Islet of Langerhans (tissue), 1 donor: Measurements from ENCODE around the gene FSD1.
"Not testable (repeated sequence)": the region's sequence is repeated elsewhere in the genome, so short reads cannot be mapped to it uniquely, and the experiment has no call there.

Source experiments
- FAIRE-seq: peaks from one replicate; lab custom pipeline; 2011; peaks lifted over from hg19 to GRCh38; lab: Jason Lieb, UNC

The FSD1 gene

DNA sequence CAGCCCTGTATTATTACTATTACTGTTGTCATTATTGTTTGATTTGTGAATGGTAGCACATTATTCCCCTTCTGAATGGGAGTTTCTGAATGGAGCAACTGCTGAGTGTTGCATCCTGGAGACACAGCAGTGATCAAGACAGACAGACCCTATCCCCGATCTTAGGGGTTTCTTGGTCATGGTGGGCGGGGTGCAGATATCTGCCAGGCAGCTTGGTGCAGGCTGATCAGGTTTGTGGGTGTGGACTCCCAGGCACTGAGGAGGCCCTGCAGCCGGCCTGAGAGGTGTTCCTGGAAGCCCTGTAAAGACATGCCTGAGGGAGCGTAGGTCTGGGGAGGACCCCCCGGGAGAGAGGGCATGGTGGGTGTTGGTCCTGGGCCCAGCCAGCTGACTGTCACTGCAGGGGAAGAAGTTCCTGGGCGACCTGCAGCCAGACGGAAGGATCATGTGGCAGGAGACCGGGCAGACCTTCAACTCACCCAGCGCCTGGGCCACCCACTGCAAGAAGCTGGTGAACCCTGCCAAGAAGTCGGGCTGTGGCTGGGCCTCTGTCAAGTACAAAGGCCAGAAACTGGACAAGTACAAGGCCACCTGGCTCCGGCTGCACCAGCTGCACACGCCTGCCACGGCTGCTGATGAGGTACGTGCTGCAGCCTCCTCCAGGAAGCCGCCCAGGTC is 41.1 kb downstream of the FSD1 start:
- FAIRE-seq = no peak

DNA sequence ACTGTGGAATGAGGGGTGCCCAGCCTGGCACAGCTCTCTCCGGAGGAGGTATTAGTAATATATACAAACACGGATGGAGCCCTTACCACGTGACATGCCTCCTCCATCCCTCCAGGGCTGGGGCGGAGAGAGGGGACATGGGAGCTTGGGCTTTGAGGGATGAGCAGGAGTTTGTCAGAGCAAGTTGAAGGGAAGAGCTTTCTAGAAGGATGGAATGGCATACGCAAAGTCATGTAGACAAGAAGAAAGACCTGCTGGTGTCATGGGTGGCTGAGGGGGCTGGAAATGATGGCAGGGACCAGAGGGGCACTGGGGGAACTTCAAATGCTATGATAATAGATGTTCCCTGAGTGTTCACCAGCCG is 41.6 kb downstream of the FSD1 start:
- FAIRE-seq = no peak

DNA sequence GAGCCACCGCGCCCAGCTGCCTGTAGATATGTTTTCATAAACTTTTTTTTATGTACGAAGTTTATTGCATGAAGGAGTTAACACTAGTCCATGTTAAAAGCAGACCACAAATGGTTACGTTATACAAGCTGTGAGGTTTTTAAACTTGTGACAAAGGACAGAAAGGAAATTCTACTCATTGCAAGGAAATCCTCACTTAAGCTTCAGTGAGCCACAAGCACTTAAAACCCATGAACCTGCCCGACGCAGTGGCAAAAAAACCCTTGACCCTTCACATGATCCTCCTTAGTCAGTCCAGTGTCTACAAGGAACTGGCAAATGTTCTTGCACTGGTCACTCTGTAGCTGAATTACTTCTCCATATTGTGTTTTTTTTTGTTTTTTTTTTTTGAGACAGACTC is 43.1 kb downstream of the FSD1 start:
- FAIRE-seq = no peak

DNA sequence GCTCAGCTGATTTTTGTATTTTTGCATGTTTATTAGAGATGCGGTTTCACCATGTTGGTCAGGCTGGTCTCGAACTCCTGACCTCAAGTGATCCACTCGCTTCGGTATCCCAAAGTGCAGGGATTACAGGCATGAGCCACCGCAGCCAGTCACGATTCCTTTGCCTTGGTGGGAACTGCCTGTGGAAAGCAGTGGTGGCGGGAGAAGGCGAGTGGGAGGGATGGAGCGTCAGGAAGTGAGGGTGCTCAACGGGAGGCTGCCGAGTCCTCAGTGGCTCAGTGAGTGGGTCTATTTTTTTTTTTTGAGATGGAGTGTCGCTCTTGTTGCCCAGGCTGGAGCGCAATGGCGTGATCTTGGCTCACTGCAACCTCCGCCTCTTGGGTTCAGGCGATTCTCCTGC is 44.8 kb downstream of the FSD1 start:
- not testable (repeated sequence) for FAIRE-seq

DNA sequence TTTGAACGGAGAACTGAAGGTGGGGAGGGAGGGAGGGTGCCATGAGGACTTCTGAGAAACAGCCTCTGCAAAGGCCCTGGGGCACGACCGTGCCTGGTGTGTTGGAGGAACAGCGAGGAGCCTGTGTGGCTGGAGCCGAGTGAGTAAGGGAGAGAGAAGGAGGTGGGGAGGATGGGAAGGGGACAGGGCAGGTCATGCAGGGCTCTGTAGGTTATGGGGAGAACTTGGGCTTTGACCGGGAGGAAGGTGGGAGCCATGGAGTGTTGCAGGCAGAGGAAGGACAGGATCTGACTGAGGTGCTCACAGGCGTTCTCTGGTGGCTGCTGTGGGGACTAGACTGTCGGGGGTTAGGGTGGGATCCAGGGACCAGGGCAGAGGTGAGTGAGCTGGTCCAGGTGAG is 45.7 kb downstream of the FSD1 start:
- FAIRE-seq = no peak

DNA sequence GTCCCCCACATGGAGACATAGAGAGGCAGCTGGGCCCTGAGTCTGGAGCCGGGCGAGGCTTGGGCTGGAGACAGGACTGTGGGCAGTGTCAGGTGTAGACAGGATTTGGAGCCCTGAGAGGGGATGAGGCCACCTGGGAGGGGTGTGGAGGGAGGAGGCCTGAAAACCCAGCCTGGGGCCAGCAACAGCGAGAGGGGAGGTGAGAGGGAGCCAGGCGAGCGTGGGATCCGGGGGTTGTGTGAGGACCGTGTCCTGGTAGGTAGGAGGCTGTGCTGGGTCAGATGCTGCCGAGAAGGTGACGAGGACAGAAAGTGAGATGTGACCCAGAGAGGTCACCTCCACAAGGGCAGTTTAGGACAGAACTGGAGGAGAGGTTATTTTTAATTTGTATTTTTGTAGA is 46.3 kb downstream of the FSD1 start:
- FAIRE-seq = no peak

DNA sequence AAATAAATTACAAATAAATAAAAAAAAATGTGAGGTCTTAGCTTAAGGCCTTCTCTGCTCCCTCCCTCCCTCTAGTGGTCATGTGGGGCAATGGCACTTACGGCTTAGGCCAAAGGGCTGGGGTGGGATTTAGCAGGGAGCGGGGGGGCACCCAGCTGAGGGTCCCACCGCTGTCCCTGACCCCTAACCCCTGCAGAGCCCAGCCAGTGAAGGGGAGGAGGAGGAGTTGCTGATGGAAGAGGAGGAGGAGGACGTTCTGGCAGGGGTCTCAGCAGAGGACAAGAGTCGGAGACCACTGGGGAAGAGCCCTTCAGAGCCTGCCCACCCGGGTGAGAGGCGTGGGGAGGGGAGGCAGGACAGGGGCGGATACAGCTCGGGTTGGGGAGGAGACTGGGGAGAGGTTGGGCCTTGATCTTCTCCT is 48.3 kb downstream of the FSD1 start:
- no peak for FAIRE-seq

DNA sequence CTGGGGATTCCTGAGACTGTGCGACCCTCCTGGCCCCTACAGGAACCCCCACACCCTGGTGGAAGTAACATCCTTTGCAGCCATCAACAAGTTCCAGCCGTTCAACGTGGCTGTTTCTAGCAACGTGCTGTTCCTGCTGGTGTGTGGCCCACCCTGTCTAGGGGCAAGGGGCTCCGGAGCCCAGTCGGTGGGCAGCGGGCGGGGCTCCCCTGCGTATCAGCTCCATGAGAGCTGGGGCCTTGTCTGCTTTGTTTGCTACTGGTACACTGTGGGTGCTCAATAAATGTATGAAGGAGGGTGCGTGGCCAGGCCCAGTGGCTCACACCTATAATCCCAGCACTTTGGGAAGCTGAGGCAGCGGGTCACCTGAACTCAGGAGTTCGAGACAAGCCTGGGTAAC is 49.9 kb downstream of the FSD1 start:
- no peak for FAIRE-seq

DNA sequence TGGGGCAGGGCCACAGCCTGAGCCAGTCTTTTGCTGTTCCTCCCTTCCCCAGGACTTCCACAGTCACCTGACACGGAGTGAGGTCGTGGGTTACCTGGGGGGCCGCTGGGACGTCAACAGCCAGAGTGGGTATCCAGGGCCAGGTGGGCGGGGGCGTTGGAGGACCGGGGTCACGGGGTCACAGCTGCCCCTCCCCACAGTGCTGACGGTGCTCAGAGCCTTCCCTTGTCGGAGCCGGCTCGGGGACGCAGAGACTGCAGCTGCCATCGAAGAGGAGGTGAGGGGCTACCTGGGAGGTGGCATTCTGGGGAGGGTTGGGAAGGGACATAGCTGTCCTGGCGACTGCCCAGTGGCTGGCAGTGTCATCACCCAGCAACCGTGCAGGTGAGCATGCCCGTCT is 50.5 kb downstream of the FSD1 start:
- no peak for FAIRE-seq

DNA sequence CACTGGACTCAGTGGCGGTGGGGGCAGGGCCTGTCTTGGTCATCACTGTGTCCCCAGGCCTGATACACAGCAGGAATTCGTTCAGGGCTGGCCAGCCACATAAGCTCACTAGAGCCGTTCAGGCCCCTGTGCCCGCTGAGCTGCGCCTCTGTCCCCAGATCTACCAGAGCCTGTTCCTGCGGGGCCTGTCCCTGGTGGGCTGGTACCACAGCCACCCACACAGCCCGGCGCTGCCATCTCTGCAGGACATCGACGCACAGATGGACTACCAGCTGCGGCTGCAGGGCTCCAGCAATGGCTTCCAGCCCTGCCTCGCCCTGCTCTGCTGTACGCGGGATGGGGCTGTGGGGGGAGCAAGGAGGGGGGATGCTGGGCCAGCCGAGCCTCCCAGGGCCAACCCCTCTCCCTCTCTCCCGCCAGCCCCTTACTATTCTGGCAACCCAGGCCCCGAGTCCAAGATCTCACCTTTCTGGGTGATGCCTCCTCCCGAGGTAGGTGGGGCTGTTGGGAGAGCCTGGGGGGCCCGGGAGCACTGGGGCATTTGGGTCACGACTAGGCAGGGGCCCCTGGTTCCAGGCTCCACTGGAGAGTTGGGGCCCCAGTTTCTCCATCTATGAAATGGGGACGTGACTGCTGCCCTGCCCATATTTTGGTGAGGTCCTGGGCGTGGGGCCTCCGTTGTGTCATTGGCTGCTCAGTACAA is 52.8 kb downstream of the FSD1 start:
- no peak for FAIRE-seq

DNA sequence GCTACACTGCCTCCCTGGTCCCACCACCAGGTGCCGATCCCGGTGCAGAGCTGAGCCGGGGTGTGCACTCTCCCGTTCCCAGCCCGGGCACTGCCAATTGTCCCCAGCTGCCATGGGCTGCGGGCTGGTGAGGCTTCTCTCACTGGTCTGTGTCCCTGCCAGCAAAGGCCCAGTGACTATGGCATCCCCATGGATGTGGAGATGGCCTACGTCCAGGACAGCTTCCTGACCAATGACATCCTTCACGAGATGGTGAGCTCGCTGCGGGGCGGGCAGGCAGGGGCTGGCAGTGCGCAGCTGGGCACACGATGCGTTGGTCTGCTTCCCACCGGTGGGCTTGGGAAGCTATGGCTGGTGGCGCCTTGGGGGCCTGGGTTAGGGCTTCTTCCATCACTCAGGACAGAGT is 53.5 kb downstream of the FSD1 start:
- FAIRE-seq = no peak

DNA sequence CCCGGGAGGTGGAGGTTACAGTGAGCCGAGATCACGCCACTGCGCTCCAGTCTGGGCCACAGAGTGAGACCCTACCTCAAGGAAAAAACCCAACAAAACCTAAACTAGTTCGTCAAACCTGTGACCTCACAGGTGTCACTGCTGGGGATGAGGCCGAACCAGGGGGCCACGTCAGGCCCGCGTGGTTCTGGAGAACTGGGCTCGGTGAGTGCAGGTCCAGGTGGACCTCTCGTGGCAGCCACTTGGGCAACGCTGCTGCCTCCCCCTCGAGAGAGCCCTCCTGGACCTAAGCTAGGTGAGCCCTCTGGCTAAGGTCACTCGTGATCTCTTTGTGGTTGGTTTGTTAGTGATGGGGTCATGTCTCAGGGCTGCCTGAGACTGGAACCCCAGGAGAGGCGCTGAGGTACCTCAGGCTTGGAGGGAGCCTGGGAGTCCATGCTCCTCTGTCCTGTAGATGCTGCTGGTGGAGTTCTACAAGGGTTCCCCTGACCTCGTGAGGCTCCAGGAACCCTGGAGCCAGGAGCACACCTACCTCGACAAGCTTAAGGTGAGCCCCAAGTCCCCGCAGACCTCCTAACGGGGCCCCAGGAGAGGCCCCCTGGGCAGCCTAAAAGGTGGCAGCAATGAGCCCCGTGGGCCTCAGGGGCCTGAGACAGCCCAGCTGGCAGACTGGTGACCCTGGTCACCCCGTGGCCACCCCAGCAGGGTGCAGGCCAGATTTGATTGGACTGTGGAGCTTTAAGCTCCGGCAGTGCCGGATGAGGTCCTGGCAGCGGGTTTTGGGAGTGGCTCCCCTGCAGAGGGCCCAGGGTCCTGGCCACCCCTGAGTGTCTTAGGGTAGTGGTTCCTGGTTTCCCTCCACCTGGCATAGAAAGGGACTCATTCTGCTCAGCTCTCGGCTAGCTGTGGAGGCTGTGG is 54.6 kb downstream of the FSD1 start:
- FAIRE-seq = no peak

DNA sequence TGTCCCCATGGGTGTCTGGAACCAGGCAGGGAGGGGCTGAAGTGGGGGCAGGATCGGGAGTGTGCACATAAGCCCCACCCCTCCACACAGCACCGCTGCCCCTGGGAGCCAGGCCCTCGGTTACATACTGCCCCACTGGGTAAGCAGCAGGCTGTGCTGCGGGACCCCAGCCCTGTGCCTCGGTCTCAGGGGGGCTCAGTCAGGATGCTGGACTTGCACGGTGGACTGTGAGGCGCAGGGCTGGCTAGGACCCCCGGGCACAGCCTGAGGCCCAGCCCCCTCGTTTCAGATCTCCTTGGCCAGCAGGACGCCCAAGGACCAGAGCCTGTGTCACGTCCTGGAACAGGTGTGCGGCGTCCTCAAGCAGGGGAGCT is 55.2 kb downstream of the FSD1 start:
- no peak for FAIRE-seq

DNA sequence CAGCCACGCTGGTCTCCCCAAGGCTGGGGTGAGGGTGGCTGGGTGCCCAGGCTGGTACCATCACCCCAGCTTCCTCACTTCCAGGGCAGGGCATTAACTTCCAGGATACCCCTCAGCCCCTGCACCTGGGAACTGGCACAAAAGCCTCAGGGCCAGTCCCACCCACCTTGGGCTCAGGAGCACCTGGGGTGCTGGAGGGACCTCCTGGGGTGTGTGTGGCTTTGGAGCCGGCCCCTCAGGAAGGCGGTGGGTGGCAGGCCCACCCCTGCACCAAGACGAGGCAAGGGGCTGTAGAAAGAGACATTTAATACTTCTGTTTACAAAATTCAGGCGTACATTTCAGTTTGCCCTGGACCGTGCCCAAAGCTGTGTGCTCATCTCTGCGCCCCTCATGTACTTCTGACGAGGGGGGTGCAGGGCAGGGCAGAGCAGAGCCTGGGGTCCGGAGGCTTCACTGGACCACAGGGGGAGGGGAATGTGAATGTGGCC is 55.7 kb downstream of the FSD1 start:
- no peak for FAIRE-seq

DNA sequence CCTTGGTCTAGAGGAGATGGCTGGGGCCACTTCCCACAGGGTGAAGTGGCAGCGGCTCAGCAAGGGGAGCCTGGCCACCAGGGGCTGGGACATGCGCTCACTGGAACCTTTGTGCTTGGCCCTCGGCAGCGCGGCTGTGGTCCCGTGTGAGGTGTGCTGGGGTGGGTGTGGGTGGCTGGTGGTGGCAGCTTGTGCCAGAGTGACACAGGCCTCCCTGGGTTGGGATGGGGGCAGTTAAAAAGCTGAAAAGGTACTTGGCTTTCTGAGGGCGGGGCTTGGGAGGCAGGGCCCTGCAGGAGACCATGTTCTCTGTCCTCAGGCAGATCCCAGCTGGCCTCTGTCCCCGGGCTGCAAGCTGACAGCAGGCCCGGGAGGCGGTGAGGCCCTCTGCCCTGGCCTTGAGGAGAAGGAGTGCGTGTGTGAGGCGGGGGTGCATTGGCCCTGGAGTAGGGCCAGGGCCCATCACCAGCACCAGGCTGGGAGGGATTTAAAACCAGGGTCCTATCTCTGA is 56.3 kb downstream of the FSD1 start:
- no peak for FAIRE-seq

DNA sequence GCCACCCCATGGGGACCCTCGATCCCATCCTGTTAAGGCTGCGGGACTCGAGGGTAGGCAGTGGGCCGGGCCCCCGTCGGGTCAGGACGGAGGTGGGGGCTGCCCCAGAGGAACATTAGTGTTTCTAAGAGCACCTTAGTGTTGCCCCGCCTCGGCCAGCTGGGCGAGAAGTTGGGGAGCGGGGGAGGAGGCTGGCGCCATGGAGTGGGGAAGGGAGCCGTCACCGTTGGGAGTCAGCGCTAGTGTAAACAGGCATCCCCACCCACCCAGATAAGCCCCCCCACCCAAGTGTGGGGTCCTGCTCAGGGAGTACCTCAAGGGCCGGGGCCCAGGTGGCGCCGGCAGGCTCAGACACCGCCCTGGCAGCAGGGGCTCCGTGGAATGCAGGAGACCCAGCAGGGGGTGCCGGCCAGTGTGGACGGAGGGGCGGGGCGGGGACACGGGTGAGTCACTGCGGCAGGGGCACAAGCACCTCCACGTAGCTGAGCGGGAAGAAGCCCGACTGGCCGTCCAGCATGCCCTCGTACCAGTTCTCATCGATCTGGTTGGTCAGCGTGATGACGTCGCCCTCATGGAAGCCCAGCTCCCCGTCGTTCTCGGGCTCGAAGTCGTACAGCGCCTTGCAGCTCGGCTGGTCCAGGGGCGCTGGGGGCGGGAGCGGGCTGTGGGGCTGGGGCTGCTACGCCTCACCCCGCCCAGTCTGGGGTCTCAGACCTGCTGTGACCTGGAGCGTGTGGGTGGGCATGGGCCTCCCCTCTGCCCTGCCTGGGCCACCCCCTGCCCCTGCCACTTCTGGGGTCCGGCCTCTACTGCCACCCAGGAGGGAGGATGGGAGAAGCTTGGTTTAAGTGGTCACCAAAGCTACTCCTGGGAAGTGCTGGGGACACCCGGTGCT is 57.0 kb downstream of the FSD1 start:
- FAIRE-seq = no peak

DNA sequence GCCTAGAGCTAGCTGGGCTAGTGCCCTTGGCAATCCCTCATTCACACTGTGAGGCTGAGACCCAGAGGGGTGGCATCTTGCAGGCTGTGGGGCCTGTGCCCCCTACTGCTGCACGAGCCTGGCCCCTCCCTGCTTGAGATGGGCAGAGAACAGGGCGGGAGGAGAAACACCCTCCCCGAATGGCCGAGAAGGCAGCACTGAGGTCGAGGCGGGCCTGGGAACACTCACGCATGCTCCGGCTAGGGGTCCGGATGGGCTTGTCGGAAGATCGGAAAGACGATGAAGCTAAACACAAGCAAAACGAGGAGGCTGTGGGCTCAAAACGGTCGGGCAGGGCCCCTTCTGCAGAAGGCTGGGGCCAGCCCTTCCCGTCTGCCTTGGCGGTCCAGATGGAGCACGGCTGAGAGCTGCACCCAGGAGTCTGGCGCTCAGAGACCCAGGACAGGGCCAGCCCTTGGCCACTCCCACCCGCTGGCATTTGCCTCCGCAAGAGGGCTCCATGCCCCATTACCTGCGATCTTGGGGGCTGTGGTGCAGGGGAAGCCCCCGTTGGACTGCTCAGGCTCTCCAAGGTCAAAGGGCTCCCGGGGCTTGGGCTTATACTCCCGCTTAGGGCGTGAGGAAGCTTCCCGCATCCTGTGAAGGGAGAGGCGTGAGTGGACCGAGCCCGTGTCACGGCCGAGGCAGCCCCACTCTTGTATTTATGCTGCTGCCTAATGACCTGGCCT is 57.9 kb downstream of the FSD1 start:
- FAIRE-seq = no peak

DNA sequence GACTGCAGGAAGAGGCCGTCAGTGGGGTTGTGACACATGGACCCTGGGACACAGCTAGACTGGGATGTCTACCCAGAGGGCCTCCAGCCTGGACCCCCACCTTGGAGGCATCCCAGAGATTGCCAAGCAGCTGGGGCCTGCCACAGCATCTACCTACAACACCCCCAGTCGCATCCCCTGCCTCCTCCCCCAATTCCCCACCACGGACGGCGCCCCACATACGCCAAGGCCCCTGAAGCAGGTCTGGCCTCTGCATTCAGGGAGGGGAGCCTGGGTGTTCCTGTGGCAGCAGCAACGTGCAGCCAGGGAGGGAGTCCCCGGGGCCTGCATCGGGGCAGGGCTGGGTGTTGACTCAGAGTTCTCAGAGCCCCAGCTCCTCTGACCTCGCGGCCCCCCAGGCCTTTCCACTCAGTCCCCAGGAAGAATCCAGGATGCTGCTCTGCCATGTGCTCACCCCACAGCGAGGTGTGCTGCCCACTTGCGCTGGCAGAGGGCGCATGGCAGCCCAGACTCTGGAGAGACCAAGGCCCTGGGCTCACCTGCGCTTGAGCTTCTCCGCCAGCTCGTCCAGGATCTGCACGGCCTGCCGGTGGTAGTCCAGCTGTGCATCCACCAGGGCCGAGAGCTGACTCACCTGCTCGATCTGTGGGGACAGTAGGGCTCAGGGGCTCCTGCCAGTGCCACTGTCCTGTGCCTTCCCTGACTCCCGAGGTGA is 58.6 kb downstream of the FSD1 start:
- no peak for FAIRE-seq

DNA sequence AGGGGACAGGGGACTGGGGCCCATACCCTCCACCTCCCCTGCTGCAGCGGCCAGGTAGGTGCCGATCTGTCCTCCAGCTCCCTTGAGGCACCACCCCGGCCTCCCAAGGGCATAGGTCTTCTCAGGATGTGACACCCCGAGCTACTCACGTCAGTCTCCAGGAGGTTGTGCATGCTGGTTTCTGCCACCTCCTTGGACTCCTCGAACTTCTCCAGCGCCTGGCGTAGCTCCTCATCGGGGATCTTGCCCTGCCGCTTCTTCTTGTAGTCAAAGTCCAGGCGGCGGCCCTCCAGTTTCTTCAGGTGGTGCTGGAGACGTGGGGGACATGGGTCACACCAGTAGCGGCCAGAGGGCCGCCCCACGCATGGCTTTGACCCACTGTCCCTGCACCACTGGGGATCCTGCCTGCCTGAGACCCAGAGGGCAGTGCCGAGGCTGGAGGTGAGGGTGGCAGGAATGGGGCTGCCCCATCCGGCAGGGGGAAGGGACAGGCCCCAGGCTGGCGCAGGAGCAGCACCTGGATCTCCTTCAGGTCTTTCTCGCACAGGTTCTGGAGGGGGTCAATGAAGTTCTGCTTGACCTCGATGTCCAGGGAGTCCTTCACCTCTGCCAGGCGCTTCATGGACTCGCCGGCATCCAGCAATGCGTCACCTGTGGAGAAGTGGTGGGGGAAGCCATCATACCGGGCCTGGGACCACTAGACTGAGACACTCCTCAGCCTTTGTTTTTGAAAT is 59.3 kb downstream of the FSD1 start:
- no peak for FAIRE-seq

DNA sequence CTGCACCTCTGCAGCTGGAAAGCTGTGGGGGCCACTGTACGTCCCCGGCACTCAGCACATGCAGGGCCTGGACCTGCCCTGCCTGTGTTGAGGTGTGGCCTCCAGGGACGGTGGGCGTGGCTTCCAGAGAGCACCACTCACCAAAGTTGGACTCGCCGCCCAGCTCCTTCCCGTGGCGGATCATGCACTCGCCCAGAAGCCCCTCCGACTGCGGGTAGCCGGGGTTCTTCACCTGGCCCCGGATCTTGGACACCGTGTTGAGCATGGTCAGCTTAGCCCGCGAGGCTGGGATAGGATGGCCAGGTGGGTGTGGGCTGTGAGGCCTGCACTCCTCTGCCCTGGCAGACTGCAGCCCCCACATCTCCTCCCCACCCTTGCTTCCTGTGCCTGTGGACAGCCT is 60.9 kb downstream of the FSD1 start:
- no peak for FAIRE-seq
